Naive thymus-derived CD4-positive, alpha-beta T cell (primary cell): ENCODE measurements around the gene AGBL1. TPM values are rescaled to one million over a fixed set of nuclear protein-coding genes. Genes with fewer than 3 reads are reported as not detected.

Experiments used
- ATAC-seq: fragments of 150-1000 bp; cut with Tn5 transposase; 2 replicates; pipeline ENCODE4 v1.10.0; 2021; ENCODE audit warnings: mild to moderate bottlenecking, moderate library complexity
- CTCF ChIA-PET: fragments of 350-600 bp; sonication (Branson Sonifier 250); formaldehyde crosslinking; loops from one replicate; lab custom pipeline; 2021; ENCODE audit warnings: antibody characterized with exemption; lab: Charles Lee
- POLR2A ChIA-PET: fragments of 350-600 bp; sonication (Branson Sonifier 250); formaldehyde crosslinking; loops from one replicate; lab custom pipeline; 2021; ENCODE audit warnings: antibody characterized with exemption, inconsistent platforms; lab: Charles Lee
- DNase-seq, 9 donors: peaks; one replicate each; pipeline versions ENCODE4 v3.0.0 to v3.0.0-alpha.2; 2020 to 2022; ENCODE audit warnings: mixed read lengths in 1 of 9
- H3K27ac ChIP-seq: one replicate; pipeline ENCODE4 v1.7.0; 2013; ENCODE audit warnings: mild to moderate bottlenecking, low read depth, low read length, moderate library complexity
- H3K27me3 ChIP-seq, 2 donors: one replicate each; pipeline ENCODE4 v1.7.0; 2013; ENCODE audit warnings: low read length in 2 of 2, mild to moderate bottlenecking in 2 of 2, moderate library complexity in 2 of 2; ENCODE audit not compliant: control insufficient read depth in 2 of 2, insufficient read depth in 2 of 2
- H3K36me3 ChIP-seq, 3 experiments: 1 replicate in 2 of 3; 2 replicates in 1 of 3; pipeline ENCODE4 v1.7.0; 2013; ENCODE audit warnings: low read length in 3 of 3, mild to moderate bottlenecking in 3 of 3, moderate library complexity in 1 of 3; ENCODE audit not compliant: insufficient read depth in 3 of 3, control insufficient read depth in 2 of 3
- H3K4me1 ChIP-seq, 2 donors: one replicate each; pipeline ENCODE4 v1.7.0; 2013; ENCODE audit warnings: low read length in 2 of 2, mild to moderate bottlenecking in 2 of 2, moderate library complexity in 1 of 2; ENCODE audit not compliant: control insufficient read depth in 2 of 2, insufficient read depth in 2 of 2
- H3K4me3 ChIP-seq: 2 replicates; pipeline ENCODE4 v1.7.0; 2013; ENCODE audit warnings: mild to moderate bottlenecking, low read length
- H3K9me3 ChIP-seq, 3 experiments: 1 replicate in 2 of 3; 2 replicates in 1 of 3; pipeline ENCODE4 v1.7.0; 2013; ENCODE audit warnings: low read length in 3 of 3; ENCODE audit not compliant: control insufficient read depth in 2 of 3
- H3K27ac Mint-ChIP-seq, 9 donors: one replicate each; pipeline ENCODE4 v1.8.0; 2020 to 2022; ENCODE audit warnings: mixed read lengths in 9 of 9, mild to moderate bottlenecking in 8 of 9, moderate library complexity in 5 of 9, inconsistent platforms in 2 of 9
- H3K27me3 Mint-ChIP-seq, 5 donors: one replicate each; pipeline ENCODE4 v1.8.0; 2021 to 2022; ENCODE audit warnings: mixed read lengths in 5 of 5, mild to moderate bottlenecking in 1 of 5
- H3K36me3 Mint-ChIP-seq, 5 donors: one replicate each; pipeline ENCODE4 v1.8.0; 2020 to 2022; ENCODE audit warnings: mixed read lengths in 5 of 5, mild to moderate bottlenecking in 3 of 5, inconsistent platforms in 1 of 5
- H3K4me1 Mint-ChIP-seq, 7 donors: one replicate each; pipeline ENCODE4 v1.8.0; 2020 to 2022; ENCODE audit warnings: mixed read lengths in 7 of 7, mild to moderate bottlenecking in 3 of 7, inconsistent platforms in 1 of 7
- H3K4me3 Mint-ChIP-seq, 10 donors: one replicate each; pipeline ENCODE4 v1.8.0; 2020 to 2022; ENCODE audit warnings: mild to moderate bottlenecking in 10 of 10, mixed read lengths in 10 of 10, moderate library complexity in 6 of 10, inconsistent platforms in 2 of 10
- H3K9me3 Mint-ChIP-seq, 11 donors: one replicate each; pipeline ENCODE4 v1.8.0; 2020 to 2022; ENCODE audit warnings: mixed read lengths in 11 of 11, mild to moderate bottlenecking in 4 of 11, inconsistent platforms in 1 of 11, moderate library complexity in 1 of 11
- intact Hi-C, 2 donors: fragments of 100-400 bp; cut with micrococcal nuclease; formaldehyde crosslinking; loops; one replicate each; pipeline ENCODE4 v1.15.1; 2023
- polyA plus RNA-seq, 2 donors: library from polyadenylated mRNA; unstranded; fragments of 300-500 nt; fragmentation: Illumina TruSeq; gene quantifications; one replicate each; pipeline ENCODE4 v1.2.3, GENCODE V29; 2021
- total RNA-seq, 6 experiments: library from RNA in 5 of 6; stranded (reverse) in 5 of 6; gene quantifications; 1 replicate in 5 of 6; 2 replicates in 1 of 6; pipeline ENCODE4 v1.2.3 and lab custom pipeline; 2021 to 2026

Gene AGBL1
- total and polyA plus RNA-seq, 7 experiments from 2014 or later, result not detected

DNA sequence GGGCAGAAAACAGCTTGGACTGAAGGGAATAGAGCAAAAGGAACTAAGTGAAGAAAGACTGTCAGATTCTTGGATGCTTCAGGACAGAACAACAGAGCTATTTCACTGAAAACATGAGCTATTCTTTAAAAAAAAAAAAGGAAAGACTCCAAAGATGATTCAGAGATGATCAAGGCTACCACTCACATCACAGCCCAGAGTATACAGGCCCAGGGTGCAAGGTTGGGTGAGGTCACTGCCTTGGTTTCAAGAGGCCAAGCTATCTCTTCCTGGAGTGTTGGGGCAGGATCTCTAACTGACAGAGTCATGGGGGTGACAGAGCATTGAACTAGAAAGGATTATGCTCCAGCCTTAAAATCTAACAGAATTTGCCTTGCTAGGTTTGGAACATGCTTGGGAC is 118.1 kb downstream of the AGBL1 start:
- Mint-ChIP-seq H3K27ac (no peak overlapping the region), H3K4me3 (no peak overlapping the region), H3K36me3 (no peaks in the 10 kb centered on the region), H3K9me3 (no peaks in the 10 kb centered on the region), H3K27me3 (peaks cover 0 to 16% (median 4%) of the 10 kb centered on the region in 5 donors), H3K4me1 (peaks cover 0 to 2% (median 0%) of the 10 kb centered on the region in 7 donors)
- Histone ChIP-seq H3K4me3 (no peak overlapping the region), H3K4me1 (no peaks in the 10 kb centered on the region), H3K9me3 (no peaks in the 10 kb centered on the region), H3K27me3 (no peaks in the 10 kb centered on the region), H3K27ac (no peak overlapping the region), H3K36me3 (no peaks in the 10 kb centered on the region)
- ChIA-PET CTCF (no interaction called here), POLR2A (no interaction called here)
- no peak for DNase-seq
- intact Hi-C loops, result no loop called here
- no peak for ATAC-seq

DNA sequence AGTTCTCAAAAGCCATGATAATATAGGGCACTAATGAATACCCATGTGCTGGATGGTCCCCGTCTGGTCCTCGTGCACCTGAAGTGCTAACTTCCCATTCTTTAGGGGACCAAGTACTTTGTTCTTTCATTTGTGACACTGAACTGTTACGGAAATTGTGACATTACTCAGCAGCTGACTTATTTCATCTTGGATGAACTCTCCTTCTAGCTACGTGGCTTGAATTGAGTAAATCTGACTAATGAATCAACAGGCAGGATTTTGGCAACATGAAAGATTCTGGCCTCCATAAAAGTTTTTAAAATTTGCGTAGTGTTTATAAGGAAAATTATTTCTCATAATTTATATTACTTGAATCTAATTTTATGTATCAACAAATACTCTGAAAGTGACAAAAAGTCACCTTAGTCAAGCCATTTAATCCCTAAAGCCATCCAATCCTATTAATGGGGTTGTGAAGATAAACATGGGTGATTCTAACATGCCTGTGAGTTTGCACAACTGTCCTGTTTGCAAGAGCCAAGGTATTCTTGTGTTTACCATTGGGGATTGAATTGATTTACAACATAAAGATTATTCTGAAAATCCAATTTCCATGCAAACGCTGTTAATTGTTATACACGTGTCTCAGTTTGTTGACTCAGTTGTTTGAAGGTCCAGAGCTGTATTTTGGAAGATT is 119.9 kb downstream of the AGBL1 start:
- DNase-seq (no peak), ATAC-seq (no peak)
- CTCF ChIA-PET, result no interaction called here
- no peak overlapping the region for H3K27ac Mint-ChIP-seq
- Histone ChIP-seq H3K27ac (no peak overlapping the region), H3K9me3 (no peaks in the 10 kb centered on the region), H3K4me1 (no peaks in the 10 kb centered on the region), H3K27me3 (no peaks in the 10 kb centered on the region), H3K4me3 (no peak overlapping the region), H3K36me3 (no peaks in the 10 kb centered on the region)
- H3K4me3 Mint-ChIP-seq, result no peak overlapping the region
- no peaks in the 10 kb centered on the region for H3K36me3 Mint-ChIP-seq
- H3K9me3 Mint-ChIP-seq, result peaks cover 0 to 3% (median 0%) of the 10 kb centered on the region in 11 donors
- POLR2A ChIA-PET, result no interaction called here
- H3K4me1 Mint-ChIP-seq, result no peaks in the 10 kb centered on the region
- peaks cover 0 to 12% (median 4%) of the 10 kb centered on the region in 5 donors for H3K27me3 Mint-ChIP-seq
- intact Hi-C loops, result no loop called here

DNA sequence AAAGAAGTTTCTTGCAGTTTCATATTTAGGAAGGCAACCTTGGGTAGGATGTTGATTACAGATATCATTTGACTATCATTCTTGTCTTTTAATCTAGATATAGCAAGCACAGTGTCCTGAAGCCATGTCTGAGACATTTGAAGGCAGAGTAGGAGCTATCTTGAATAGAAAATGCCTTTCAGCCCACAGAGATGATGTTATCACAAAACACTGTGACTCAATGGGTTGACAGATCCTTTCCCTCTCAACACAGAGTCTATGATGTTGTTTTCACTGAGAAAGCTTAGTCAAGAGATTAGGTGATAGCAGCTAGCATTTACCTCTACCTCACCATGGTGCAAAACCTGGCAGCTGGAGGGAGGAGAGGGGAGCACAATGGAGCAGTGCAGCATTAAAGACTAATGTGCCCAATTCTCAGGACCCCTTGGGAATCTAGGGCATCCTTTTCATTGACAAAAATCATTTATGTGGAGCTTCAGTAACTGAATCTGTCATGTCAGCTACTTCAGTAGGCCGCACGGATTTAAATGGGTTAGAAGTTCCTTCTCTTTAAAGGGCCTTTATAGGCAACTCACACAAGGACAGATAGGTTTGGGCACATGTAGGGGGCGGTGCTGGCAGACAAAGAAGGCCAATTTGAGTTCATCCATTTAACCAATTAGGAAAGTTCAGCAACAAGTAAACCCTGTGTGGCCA is 121.8 kb downstream of the AGBL1 start:
- ATAC-seq (no peak), DNase-seq (no peak)
- Mint-ChIP-seq H3K27me3 (peaks cover 0 to 13% (median 5%) of the 10 kb centered on the region in 5 donors), H3K36me3 (no peaks in the 10 kb centered on the region), H3K4me1 (no peaks in the 10 kb centered on the region), H3K4me3 (no peak overlapping the region), H3K9me3 (peaks cover 0 to 4% (median 0%) of the 10 kb centered on the region in 11 donors), H3K27ac (no peak overlapping the region)
- H3K4me1 ChIP-seq, result no peaks in the 10 kb centered on the region
- POLR2A ChIA-PET, result no interaction called here
- H3K27ac ChIP-seq, result no peak overlapping the region
- no peak overlapping the region for H3K4me3 ChIP-seq
- no peaks in the 10 kb centered on the region for H3K36me3 ChIP-seq
- H3K9me3 ChIP-seq, result no peaks in the 10 kb centered on the region
- no peaks in the 10 kb centered on the region for H3K27me3 ChIP-seq
- intact Hi-C loops, result no loop called here
- CTCF ChIA-PET, result no interaction called here

DNA sequence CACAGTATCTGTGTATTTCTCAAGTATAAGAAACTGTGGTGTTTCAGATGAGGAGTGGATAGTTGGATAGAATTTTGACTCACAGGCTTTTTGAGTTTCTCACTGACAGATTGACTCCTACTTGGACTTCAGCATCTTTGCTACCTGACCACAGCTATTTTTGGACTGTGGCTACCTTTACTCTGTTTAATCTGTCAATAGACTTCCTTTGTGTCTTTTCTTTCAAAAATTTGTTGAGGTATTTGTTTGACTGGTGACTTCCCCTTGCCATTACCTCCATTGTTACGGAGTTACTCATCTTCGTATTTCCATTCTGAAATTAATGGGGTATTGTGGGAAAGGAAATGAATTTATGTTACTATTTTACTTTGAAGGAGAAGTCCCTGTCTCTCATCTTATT is 123.8 kb downstream of the AGBL1 start:
- intact Hi-C loops, result no loop called here
- DNase-seq, result no peak

DNA sequence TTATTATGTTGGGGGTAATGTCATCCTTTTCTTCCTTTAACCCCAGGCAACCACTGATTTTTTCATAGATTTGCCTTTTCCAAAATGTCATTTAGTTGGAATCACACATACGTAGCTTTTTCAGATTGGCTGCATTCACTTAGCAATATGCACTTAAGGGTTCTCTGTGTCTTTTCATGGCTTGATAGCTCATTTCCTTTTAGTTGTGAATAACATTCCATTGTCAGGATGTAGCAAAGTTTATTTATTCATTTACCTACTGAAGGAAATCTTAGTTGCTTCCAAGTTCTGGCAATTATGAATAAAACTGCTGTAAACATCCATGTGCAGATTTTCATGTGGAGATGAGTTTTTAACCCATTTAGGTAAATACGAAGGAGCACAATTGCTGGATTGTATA is 125.4 kb downstream of the AGBL1 start:
- Mint-ChIP-seq H3K27me3 (peaks cover 0 to 33% (median 28%) of the 10 kb centered on the region in 5 donors), H3K4me1 (no peaks in the 10 kb centered on the region), H3K27ac (no peak overlapping the region), H3K4me3 (no peak overlapping the region), H3K36me3 (no peaks in the 10 kb centered on the region), H3K9me3 (peaks cover 0 to 7% (median 3%) of the 10 kb centered on the region in 11 donors)
- ChIA-PET CTCF (no interaction called here), POLR2A (no interaction called here)
- Histone ChIP-seq H3K4me1 (no peaks in the 10 kb centered on the region), H3K27ac (no peak overlapping the region), H3K9me3 (no peaks in the 10 kb centered on the region), H3K4me3 (no peak overlapping the region), H3K27me3 (no peaks in the 10 kb centered on the region), H3K36me3 (no peaks in the 10 kb centered on the region)
- intact Hi-C loops, result no loop called here
- no peak for ATAC-seq
- DNase-seq, result no peak

More for the DNA sequence above, 123.8 kb downstream of the AGBL1 start:
- no peak for ATAC-seq
- H3K27me3 Mint-ChIP-seq, result peaks cover 0 to 23% (median 17%) of the 10 kb centered on the region in 5 donors
- H3K36me3 Mint-ChIP-seq, result no peaks in the 10 kb centered on the region
- ChIA-PET POLR2A (no interaction called here), CTCF (no interaction called here)
- Histone ChIP-seq H3K9me3 (no peaks in the 10 kb centered on the region), H3K36me3 (no peaks in the 10 kb centered on the region), H3K27me3 (no peaks in the 10 kb centered on the region), H3K4me3 (no peak overlapping the region), H3K4me1 (no peaks in the 10 kb centered on the region), H3K27ac (no peak overlapping the region)
- H3K9me3 Mint-ChIP-seq, result peaks cover 0 to 4% (median 0%) of the 10 kb centered on the region in 11 donors
- H3K4me1 Mint-ChIP-seq, result no peaks in the 10 kb centered on the region
- H3K4me3 Mint-ChIP-seq, result no peak overlapping the region
- H3K27ac Mint-ChIP-seq, result no peak overlapping the region

DNA sequence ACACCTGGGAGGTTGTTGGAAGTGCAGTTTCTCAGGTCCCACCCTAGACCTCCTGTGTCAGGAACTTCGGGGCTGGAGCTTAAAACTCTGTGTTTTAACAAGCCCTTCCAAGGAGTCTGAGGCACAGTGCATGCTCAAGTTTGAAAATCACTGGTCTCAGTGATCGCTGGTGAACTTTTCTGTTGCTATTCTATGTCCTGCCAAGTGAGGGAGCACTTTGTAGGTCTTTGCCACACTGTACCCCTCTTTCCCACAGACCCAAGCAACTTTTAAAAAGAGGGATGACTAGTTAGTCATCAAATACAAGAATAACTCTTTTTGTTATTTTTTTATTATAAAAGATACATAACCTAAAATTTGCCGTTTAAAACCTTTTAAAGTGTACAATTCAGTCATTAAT is 133.7 kb downstream of the AGBL1 start:
- no peak overlapping the region for H3K27ac Mint-ChIP-seq
- H3K9me3 Mint-ChIP-seq, result peaks cover 2 to 41% (median 21%) of the 10 kb centered on the region in 11 donors
- Histone ChIP-seq H3K9me3 (peaks cover 0 to 5% (median 0%) of the 10 kb centered on the region in 3 experiments), H3K27me3 (no peaks in the 10 kb centered on the region), H3K36me3 (no peaks in the 10 kb centered on the region), H3K4me3 (no peak overlapping the region), H3K27ac (no peak overlapping the region), H3K4me1 (no peaks in the 10 kb centered on the region)
- no peak overlapping the region for H3K4me3 Mint-ChIP-seq
- intact Hi-C loops, result no loop called here
- ATAC-seq, result no peak
- H3K27me3 Mint-ChIP-seq, result peaks cover 0 to 61% (median 54%) of the 10 kb centered on the region in 5 donors
- ChIA-PET CTCF (no interaction called here), POLR2A (no interaction called here)
- DNase-seq, result no peak
- H3K36me3 Mint-ChIP-seq, result peaks cover 0 to 6% (median 4%) of the 10 kb centered on the region in 5 donors
- H3K4me1 Mint-ChIP-seq, result peaks cover 0 to 1% (median 0%) of the 10 kb centered on the region in 7 donors
